ENCODE results near the gene PRSS56.

The PRSS56 gene

DNA sequence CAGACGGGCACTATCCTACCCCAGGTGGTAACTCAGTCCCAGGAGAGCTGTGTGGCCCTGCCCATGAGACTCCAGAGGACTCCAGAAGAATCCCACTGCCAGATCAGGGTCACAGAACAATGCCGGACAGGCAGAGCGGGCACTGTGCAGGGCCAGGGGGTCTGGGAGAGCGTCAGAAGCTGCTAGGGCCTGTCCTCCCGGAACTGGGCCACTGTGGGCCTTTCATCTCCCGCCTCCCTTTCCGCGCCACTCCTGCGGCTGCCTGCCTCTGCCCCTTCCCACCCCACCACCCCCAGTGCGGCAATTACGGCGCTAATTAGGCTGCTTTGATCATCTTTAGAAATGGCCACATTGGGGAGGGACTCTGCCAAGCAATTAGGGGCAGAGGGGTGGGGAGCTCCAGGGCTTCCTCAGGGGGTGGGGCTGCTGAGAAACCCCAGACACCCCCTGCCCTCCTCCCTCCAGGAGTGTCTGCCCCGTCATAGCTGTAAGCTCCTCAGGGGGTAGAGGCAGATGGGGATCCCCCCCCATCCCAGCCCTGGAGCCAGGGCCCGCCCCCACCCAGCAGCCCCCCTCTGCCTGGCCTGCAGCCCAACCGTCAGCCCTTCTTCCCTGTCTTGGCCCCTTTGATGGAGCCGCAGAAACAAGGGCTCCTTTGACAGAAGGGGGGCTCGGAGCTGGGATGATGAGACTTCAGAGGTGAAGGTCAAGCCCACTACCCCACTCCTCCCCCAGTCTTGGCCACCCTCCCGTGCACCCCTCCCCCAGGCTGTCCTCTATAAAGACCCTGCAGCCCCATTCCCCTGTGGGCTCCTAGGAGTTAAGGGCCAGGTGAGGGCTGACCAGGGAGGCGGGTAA, at the start of gene PRSS56:
Gene PRSS56 (plus strand): TSS at position 808 of the 858 bp plus-strand sequence. CDS start 211 bp downstream, outside the sequence.
- no peak for DNase-seq

- DNase-seq = peak; percentile 9
These were observed 46.7 kb upstream of the PRSS56 start for GRCh38 chr2:232473467-232473890.

DNA sequence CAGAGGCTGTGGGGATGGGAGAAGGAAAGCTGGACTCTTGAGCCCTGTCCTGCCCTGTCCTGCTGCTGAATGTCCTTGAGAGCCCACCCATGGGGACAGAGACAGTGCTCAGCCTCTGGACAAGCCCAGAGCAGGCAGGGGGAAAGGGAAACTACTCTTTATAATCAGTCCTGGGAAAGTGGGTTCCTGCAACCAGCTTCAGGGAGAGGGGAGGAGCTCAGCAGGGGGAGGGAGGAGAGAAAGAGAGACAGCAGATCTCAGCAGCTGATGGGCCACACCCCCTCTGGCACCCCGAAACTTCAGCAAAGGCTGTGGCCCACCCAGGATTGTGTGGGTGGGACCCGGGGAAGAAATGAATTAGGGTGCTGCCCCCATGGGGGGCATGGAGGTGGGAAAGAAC, 44.1 kb upstream of the PRSS56 start:
- DNase-seq = no peak

- DNase-seq = no peak
These were observed 43.4 kb upstream of the PRSS56 start for GRCh38 chr2:232476791-232477190.

GRCh38 chr2:232477751-232478510, 42.3 kb upstream of the PRSS56 start:
- no peak for DNase-seq

DNA sequence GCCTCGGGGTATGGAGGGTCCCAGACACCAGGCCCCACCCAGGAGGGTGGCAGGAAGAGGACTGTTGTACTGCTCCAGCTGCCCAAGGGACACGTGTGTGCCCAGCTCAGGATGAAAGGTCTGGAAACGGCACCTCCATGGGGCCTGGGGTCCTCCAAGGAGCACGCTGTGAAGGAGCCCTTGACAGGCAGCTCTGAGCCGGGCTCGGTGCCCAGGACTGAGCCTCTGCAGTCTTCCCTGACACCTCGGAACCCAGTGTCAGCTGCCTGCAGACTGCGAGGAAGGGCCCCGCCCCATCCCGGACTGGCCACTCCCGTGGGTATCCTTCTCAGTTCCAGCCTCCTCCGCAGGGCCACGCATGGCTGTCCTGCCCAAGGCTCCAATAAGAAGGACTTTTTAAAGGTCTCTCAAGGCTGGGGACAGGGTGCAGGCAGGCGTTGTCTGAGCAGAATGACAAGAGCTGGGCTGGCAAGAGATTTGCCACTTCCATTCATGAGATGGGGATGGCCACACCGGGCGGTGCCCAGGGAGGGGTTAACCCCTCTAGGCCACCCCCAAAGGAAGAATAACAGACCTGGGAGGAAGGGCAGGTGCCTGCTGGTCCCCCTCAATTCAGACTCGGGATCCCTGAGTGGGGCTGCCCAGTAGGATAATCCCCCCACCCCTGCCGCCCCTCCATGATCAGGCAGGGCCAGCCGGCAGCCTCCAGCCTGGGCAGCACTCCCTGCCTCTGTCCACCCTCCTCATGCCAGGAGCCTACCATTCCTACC, 41.4 kb upstream of the PRSS56 start:
- DNase-seq = no peak

- no peak for DNase-seq
These were observed 40.6 kb upstream of the PRSS56 start for GRCh38 chr2:232479341-232480200.

DNA sequence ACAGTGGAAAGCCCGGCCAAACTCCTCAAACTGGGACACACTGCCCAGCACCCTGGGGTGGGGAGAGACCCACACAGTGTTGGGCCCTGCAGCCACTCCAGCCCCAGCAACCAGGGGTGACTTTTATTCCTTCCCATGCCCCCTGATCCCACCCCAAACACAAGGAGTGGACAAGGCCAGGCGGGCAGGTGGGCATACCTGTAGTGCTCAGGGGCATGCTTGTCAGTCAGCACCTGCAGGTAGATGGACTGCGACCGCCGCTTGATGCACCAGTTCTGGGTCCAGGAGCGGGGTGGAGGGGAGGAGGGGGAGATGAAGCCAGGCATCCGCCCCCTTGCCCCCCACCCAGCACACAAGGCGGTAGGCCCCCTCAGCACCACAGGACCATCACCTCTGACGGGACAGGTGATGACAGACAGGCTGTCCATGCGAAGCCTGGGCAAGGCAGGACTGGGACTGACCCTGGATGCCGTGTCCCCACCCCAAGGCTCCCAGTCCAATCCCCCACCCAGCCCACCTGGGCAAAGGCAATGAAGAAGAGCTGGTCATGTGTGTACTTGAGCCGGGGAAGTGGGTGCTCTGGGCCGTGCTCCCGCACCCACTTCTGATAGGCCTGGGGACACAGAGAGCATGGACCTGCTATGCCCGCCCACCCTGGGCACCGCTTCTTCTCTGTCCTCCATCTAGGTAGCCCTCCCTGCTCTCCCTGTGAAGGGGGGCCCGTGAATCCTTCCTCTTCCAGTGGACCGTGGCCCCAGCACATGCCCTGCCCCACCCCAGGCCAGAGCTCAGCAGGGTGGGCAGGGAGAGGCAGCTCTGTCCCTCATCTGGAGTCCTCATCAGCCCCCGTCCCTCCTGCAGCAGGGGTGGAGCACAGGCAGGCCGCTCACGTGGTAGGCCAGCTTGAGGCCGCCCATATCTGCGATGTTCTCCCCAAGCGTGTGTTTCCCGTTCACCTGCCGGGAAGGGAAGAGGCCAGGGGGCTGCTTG, 39.7 kb upstream of the PRSS56 start:
- DNase-seq = no peak

GRCh38 chr2:232481322-232482140, 38.7 kb upstream of the PRSS56 start:
- no peak for DNase-seq

DNA sequence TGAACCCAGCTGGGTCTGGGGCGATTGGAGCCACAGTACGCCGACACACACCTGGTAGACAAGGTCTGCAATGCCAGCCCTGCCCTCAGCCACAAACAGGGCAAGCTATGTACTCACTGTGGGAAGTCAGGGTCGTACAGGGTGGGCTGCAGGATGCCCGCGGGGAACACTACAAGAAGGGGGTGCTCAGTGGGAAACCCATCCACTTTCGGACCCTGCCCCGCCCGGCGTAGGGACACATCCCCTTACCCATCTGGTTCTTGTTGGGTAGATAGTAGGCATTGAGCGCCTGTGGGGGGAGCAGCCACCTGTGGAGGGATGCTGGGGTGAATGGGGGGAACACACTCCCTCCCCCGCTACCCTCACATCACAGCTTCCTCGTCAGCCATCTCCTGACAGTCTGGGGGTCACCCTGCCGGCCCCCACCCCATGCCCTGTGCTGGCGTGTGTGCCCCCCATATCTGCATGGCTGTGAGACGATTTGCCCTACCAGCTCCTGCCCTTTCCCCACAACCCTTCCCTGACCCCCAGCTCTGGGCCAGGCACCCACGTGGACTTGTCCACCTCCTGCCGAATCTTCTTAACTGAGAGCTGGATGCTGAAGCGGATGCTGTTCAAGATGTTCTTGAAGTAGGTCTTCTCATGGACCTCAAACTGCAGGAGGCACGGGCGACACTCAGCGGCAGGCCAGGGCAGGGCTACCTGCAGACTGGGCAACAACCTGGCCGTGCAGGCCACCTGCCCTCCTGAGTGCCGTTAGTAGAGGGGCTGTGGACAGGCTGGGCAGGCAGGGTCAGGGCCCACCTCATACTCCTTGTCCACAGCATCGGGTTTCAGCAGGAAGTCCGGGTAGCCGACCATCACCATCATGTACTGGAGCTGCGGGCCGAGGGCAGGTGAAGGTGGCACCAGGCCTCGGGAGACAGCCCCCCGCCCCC, 37.6 kb upstream of the PRSS56 start:
- no peak for DNase-seq

DNA sequence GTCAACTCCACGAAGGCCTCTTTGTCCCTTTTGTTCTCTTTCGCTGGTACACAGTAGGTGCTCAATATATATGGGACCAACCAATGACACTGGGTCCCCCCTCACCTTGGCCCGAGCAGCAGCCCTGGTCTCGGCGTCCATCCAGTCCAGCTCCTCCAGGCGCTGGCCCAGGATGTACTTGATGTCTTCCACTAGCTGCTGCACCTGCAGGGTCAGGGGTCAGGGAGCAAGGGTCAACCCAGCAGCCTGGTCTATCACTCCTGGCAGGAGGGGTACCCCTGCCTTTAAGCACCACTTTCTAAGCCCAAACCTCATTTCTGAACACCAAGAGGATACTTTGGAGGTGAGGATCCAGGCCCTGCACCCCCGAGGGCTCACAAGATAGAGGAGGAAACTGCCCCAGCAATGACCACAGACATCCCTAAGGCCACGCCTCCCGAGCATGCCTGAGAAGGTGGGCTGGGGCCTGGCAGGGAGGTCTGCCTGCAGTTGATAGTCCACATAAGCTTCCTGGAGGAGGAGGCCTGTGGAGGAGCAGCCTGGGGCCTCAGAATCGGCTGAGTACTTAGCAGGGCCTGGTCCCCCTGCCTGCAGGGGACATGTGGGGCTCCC, 36.8 kb upstream of the PRSS56 start:
- no peak for DNase-seq

- no peak for DNase-seq
These were observed 36.1 kb upstream of the PRSS56 start for GRCh38 chr2:232483923-232484627.

- no peak for DNase-seq
These were observed 35.4 kb upstream of the PRSS56 start for GRCh38 chr2:232484628-232485347.

GRCh38 chr2:232485348-232485756, 34.8 kb upstream of the PRSS56 start:
- DNase-seq = no peak

- no peak for DNase-seq
These were observed 34.2 kb upstream of the PRSS56 start for GRCh38 chr2:232485757-232486557.

Measured in NCI-H748 treated with DMSO at 0.1 percent for 48 hours (cell line).